ENCODE results near the gene EHD3. TPM values are rescaled to one million over a fixed set of nuclear protein-coding genes. Genes with fewer than 3 reads are reported as not detected.

The EHD3 gene
- total RNA-seq, 4 donors from 2014 or later: 0.98 to 5.1 (median 3.2) TPM

GRCh38 chr2:31208240-31208639, 25.7 kb upstream of the EHD3 start:
- TF ChIP-seq CTCF (IDR thresholded peaks at IDR 0.05; ENCODE audit: low read depth): no peak

- TF ChIP-seq CTCF (IDR thresholded peaks at IDR 0.05; ENCODE audit: low read depth): no peak
Observed at GRCh38 chr2:31212659-31213600, 21.0 kb upstream of the EHD3 start.

- no peak for TF ChIP-seq CTCF (IDR thresholded peaks at IDR 0.05; ENCODE audit: low read depth)
Observed at GRCh38 chr2:31213601-31214443, 20.1 kb upstream of the EHD3 start.

- no peak for TF ChIP-seq CTCF (IDR thresholded peaks at IDR 0.05; ENCODE audit: low read depth)
Observed at GRCh38 chr2:31214444-31214915, 19.5 kb upstream of the EHD3 start.

GRCh38 chr2:31216734-31217133, 17.2 kb upstream of the EHD3 start:
- no peak for TF ChIP-seq CTCF (IDR thresholded peaks at IDR 0.05; ENCODE audit: low read depth)

- TF ChIP-seq CTCF (IDR thresholded peaks at IDR 0.05; ENCODE audit: low read depth): no peak
Observed at GRCh38 chr2:31217465-31218200, 16.3 kb upstream of the EHD3 start, which contains the start of gene CAPN14. Gene CAPN14, minus strand, starts transcription at chr2:31217515. Its CDS starts 12,068 bp downstream, at chr2:31205447.
